K562 (cell line): Measurements from ENCODE around the gene PLCD1. TPM values are rescaled to one million over a fixed set of nuclear protein-coding genes. Genes with fewer than 3 reads are reported as not detected.

ENCODE experiments used
- ADNP ChIP-seq: fragments of 200-800 bp; sonication (Bioruptor generic); IDR thresholded peaks from 2 replicates; pipeline ENCODE4 v1.6.1; 2016; ENCODE audit warnings: missing genetic modification characterization, missing compliant biosample characterization
- BRF2 ChIP-seq: IDR thresholded peaks from 3 replicates; pipeline ENCODE4 v1.6.1; 2011; ENCODE audit warnings: borderline replicate concordance, mild to moderate bottlenecking; ENCODE audit not compliant: insufficient read length, insufficient read depth
- CCNT2 ChIP-seq: IDR thresholded peaks from 2 replicates; pipeline ENCODE4 v1.6.1; 2011; ENCODE audit warnings: borderline replicate concordance, low read depth, mild to moderate bottlenecking, moderate library complexity, mixed read lengths, low read length; ENCODE audit not compliant: insufficient read length; ENCODE audit errors: extremely low read depth
- CHD1 ChIP-seq: fragments of 200-600 bp; sonication (generic); IDR thresholded peaks from one replicate; pipeline ENCODE4 v1.6.1; 2012; ENCODE audit warnings: mild to moderate bottlenecking, moderate library complexity, low read length, inconsistent platforms
- COPS2 ChIP-seq: fragments of 450-650 bp; conservative IDR thresholded peaks from 2 replicates; pipeline ENCODE4 v1.6.1; 2016; ENCODE audit warnings: mild to moderate bottlenecking, moderate library complexity
- DIDO1 ChIP-seq: fragments of 450-650 bp; IDR thresholded peaks from 2 replicates; pipeline ENCODE4 v1.6.1; 2016; ENCODE audit warnings: low read depth, missing biosample characterization, missing genetic modification characterization
- ESRRA ChIP-seq: fragments of 450-650 bp; IDR thresholded peaks from 2 replicates; pipeline ENCODE4 v1.6.1; 2014; ENCODE audit warnings: low read depth, mild to moderate bottlenecking, moderate library complexity, borderline replicate concordance
- LARP7 ChIP-seq: fragments of 450-650 bp; IDR thresholded peaks from 2 replicates; pipeline ENCODE4 v1.6.1; 2016
- MCM5 ChIP-seq: fragments of 450-650 bp; IDR thresholded peaks from 2 replicates; pipeline ENCODE4 v1.6.1; 2016; ENCODE audit warnings: low read depth
- MCM7 ChIP-seq, 2 experiments: fragments of 450-650 bp; IDR thresholded peaks; 2 replicates each; pipeline ENCODE4 v1.6.1; 2016 to 2018
- PRPF4 ChIP-seq: fragments of 200-400 bp; formaldehyde crosslinking; IDR thresholded peaks from one replicate; pipeline ENCODE4 v1.6.1; 2017; ENCODE audit warnings: low read length, low read depth, mild to moderate bottlenecking; ENCODE audit not compliant: insufficient read depth, poor library complexity, severe bottlenecking
- PTBP1 ChIP-seq: fragments of 200-400 bp; formaldehyde crosslinking; IDR thresholded peaks from 2 replicates; pipeline ENCODE4 v1.6.1; 2017; ENCODE audit warnings: low read depth, low read length
- SAFB2 ChIP-seq: fragments of 200-400 bp; formaldehyde crosslinking; IDR thresholded peaks from 2 replicates; pipeline ENCODE4 v1.6.1; 2018; ENCODE audit warnings: borderline replicate concordance, low read length, low read depth, moderate library complexity; ENCODE audit not compliant: severe bottlenecking
- SRSF3 ChIP-seq: fragments of 200-400 bp; formaldehyde crosslinking; IDR thresholded peaks from 2 replicates; pipeline ENCODE4 v1.6.1; 2016; ENCODE audit warnings: mild to moderate bottlenecking, low read length, moderate library complexity; ENCODE audit not compliant: insufficient read depth
- SRSF9 ChIP-seq: fragments of 200-400 bp; formaldehyde crosslinking; IDR thresholded peaks from 2 replicates; pipeline ENCODE4 v1.6.1; 2017; ENCODE audit warnings: low read depth, low read length, borderline replicate concordance
- THAP12 ChIP-seq: fragments of 250-450 bp; sonication (Bioruptor Pico); IDR thresholded peaks from 2 replicates; pipeline ENCODE4 v1.9.0; 2021; ENCODE audit warnings: mild to moderate bottlenecking, inconsistent platforms
- USF2 ChIP-seq: sonication (generic); formaldehyde crosslinking; IDR thresholded peaks from 2 replicates; pipeline ENCODE4 v1.5.0; 2020; ENCODE audit warnings: missing genetic modification reagents
- ZNF143 ChIP-seq: sonication (generic); formaldehyde crosslinking; IDR thresholded peaks from 2 replicates; pipeline ENCODE4 v1.9.0; 2022; ENCODE audit warnings: mild to moderate bottlenecking, missing genetic modification reagents
- polyA plus RNA-seq, 8 experiments: library from polyadenylated mRNA; depleted of rRNA in 4 of 8; stranded (reverse) in 5 of 8; unstranded in 3 of 8; fragments of >200 nt; fragmentation: Nextera tagmentation in 2 of 8; fragmentation: Illumina TruSeq in 1 of 8; extraction: Ambion mirVana in 2 of 8; extraction: Trizol in 1 of 8; gene quantifications; 2 replicates each; pipeline versions ENCODE4 v1.2.1 to v1.2.3, GENCODE V29; 2011 to 2014; ENCODE audit warnings: inconsistent platforms in 1 of 8, missing spikeins in 1 of 8
- total RNA-seq, 7 experiments: library from RNA; depleted of rRNA in 6 of 7; stranded (reverse); fragments of >200 nt in 6 of 7; fragmentation: Illumina TruSeq in 2 of 7; extraction: Trizol in 2 of 7; gene quantifications; 2 replicates each; pipeline versions ENCODE4 v1.2.1 to v1.2.3, GENCODE V29; 2011 to 2021; ENCODE audit warnings: low replicate concordance in 1 of 7
- TF ChIP-seq, protein P1 (sequence below): fragments of 450-650 bp; IDR thresholded peaks from 2 replicates; pipeline ENCODE4 v1.6.1; 2016; ENCODE audit warnings: borderline replicate concordance
- TF ChIP-seq, protein P2 (sequence below): sonication (generic); IDR thresholded peaks from 2 replicates; pipeline ENCODE4 v1.6.1; 2016

PLCD1 gene
- total and polyA plus RNA-seq, 9 of the 15 experiments (the other 6 are each of a cell fraction or from before 2014, with no cell fraction given) = 5.4 to 209 (median 116) TPM

DNA sequence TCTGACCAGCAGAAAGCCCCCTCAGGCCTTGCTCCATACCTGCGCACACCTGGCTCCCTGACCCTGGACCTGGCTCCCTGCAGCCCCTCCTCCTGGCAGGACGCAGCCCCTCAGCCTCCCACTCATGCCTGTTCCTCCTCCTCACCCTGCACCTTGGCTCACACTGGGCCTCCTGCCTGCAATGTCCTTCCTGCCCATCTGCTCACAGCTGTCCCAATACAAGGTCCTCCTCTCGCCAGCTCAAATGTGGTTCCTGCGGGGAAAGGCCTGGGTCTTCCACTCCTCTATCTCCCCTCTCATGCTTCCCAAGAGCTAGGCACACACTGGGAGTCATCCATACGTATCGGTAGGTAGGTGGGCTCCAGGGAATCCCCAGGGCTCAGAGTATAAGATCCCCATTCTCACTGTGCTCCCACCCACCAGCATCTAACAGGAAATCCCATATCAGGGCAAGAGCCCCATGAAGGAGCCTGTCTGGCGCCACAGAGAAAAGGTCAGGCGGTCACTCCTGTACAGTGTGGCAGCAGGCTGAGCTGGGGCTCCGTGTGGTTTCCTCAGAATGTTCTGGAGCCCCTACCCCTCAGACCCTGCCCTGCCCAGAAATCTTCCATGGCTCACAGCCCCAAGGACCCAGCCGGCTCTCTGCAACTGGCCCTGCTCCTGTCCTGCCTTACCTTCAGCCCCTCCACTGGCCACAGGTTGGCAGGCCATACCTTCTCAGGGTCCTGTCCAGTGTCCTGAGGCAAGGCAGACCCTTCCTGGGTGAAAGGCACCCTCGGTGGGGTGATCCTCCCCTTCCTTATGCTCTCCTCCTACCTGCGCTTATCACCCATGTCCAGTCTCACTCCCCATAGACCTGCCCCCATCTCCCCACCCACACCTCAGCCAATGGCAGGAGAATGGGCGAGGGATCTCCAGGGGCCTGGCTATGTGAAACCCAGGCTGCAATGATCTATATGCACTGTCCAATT, 10.9 kb downstream of the PLCD1 start (continued):
- no peak for TF ChIP-seq CCNT2
- TF ChIP-seq CHD1 = no peak
- TF ChIP-seq, protein P1, sequence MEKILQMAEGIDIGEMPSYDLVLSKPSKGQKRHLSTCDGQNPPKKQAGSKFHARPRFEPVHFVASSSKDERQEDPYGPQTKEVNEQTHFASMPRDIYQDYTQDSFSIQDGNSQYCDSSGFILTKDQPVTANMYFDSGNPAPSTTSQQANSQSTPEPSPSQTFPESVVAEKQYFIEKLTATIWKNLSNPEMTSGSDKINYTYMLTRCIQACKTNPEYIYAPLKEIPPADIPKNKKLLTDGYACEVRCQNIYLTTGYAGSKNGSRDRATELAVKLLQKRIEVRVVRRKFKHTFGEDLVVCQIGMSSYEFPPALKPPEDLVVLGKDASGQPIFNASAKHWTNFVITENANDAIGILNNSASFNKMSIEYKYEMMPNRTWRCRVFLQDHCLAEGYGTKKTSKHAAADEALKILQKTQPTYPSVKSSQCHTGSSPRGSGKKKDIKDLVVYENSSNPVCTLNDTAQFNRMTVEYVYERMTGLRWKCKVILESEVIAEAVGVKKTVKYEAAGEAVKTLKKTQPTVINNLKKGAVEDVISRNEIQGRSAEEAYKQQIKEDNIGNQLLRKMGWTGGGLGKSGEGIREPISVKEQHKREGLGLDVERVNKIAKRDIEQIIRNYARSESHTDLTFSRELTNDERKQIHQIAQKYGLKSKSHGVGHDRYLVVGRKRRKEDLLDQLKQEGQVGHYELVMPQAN = peak; percentile 50; the same call in 1 of the 2 replicates
- TF ChIP-seq LARP7 = no peak
- TF ChIP-seq ADNP (tag) = no peak
- no peak for TF ChIP-seq PTBP1
- TF ChIP-seq SRSF9 = no peak
- no peak for TF ChIP-seq ZNF143 (CRISPR knock-in tag)
- no peak for TF ChIP-seq MCM7 (IDR thresholded peaks at IDR 0.05)
- TF ChIP-seq THAP12 = no peak; the same call in 1 of the 2 replicates
- no peak for TF ChIP-seq DIDO1
- TF ChIP-seq SAFB2 = no peak
- no peak for TF ChIP-seq BRF2
- TF ChIP-seq, protein P2, sequence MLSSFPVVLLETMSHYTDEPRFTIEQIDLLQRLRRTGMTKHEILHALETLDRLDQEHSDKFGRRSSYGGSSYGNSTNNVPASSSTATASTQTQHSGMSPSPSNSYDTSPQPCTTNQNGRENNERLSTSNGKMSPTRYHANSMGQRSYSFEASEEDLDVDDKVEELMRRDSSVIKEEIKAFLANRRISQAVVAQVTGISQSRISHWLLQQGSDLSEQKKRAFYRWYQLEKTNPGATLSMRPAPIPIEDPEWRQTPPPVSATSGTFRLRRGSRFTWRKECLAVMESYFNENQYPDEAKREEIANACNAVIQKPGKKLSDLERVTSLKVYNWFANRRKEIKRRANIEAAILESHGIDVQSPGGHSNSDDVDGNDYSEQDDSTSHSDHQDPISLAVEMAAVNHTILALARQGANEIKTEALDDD = no peak
- no peak for TF ChIP-seq MCM5
- TF ChIP-seq PRPF4 = no peak
- no peak for TF ChIP-seq SRSF3
- no peak for TF ChIP-seq ESRRA
- TF ChIP-seq USF2 = no peak
- no peak for TF ChIP-seq COPS2
